HCT116 (cell line): ENCODE measurements around the gene ARF1. TPM values are rescaled to one million over a fixed set of nuclear protein-coding genes. Genes with fewer than 3 reads are reported as not detected.

ENCODE experiments used
- ATAC-seq: fragments of 200-7000 bp; cut with Tn5 transposase; 2 replicates; pipeline ENCODE4 v1.9.1; 2020; ENCODE audit warnings: mild to moderate bottlenecking, moderate library complexity
- BruUV-seq: library from RNA; stranded (reverse); fragments of 400-500 nt; replicated peaks from 2 replicates; lab custom pipeline; 2021; lab: Mats Ljungman, UMichigan
- CTCF ChIA-PET: fragments of 300-600 bp; sonication (Branson Sonifier 250); formaldehyde crosslinking; loops from one replicate; lab custom pipeline; 2021; ENCODE audit warnings: antibody characterized with exemption; lab: Charles Lee
- POLR2A ChIA-PET: fragments of 300-600, 350-600 bp; sonication (Branson Sonifier 250); formaldehyde crosslinking; loops from one replicate; lab custom pipeline; 2021; ENCODE audit warnings: antibody characterized with exemption; lab: Charles Lee
- RAD21 ChIA-PET, 2 experiments: fragments of 300-600 bp; sonication (Branson Sonifier 250); formaldehyde crosslinking; loops; one replicate each; lab custom pipeline; 2023; ENCODE audit warnings: low total read pairs in 2 of 2; ENCODE audit not compliant: uncharacterized antibody in 2 of 2, unreplicated experiment in 2 of 2, low non-redundant PET in 1 of 2; lab: Charles Lee
- DNase-seq: peaks from one replicate; pipeline ENCODE4 v3.0.0-alpha.2; 2010; ENCODE audit warnings: low read depth, low spot score
- H2AFZ ChIP-seq: fragments of 200-600 bp; shearing (Covaris generic), sonication (generic); 2 replicates; pipeline ENCODE4 v1.6.1; 2017; ENCODE audit warnings: low read depth, mixed run types, mixed read lengths, antibody characterized with exemption, low read length; ENCODE audit not compliant: poor library complexity, severe bottlenecking
- H3K27ac ChIP-seq: 2 replicates; pipeline ENCODE4 v1.5.1; 2012; ENCODE audit warnings: low read depth, low read length
- H3K27me3 ChIP-seq: fragments of 200-600 bp; sonication (generic); 2 replicates; pipeline ENCODE4 v1.6.1; 2016; ENCODE audit warnings: mixed run types, low read length, mixed read lengths; ENCODE audit not compliant: insufficient read depth
- H3K36me3 ChIP-seq, 2 experiments: fragments of 200-500 bp in 1 of 2; fragments of 200-600 bp in 1 of 2; sonication (Bioruptor generic) in 1 of 2; sonication (generic) in 1 of 2; 2 replicates each; pipeline versions ENCODE4 v1.5.1 to v1.6.1; 2014 to 2016; ENCODE audit warnings: low read length in 2 of 2, inconsistent platforms in 1 of 2, mixed read lengths in 1 of 2, mixed run types in 1 of 2; ENCODE audit not compliant: insufficient read depth in 2 of 2, control insufficient read depth in 1 of 2
- H3K4me1 ChIP-seq, 2 experiments: fragments of 200-600 bp in 1 of 2; sonication (generic) in 1 of 2; 2 replicates each; pipeline versions ENCODE4 v1.5.1 to v1.6.1; 2012 to 2017; ENCODE audit warnings: low read length in 2 of 2, inconsistent platforms in 1 of 2, mild to moderate bottlenecking in 1 of 2, mixed read lengths in 1 of 2, mixed run types in 1 of 2, moderate library complexity in 1 of 2; ENCODE audit not compliant: insufficient read depth in 2 of 2, control insufficient read depth in 1 of 2
- H3K4me2 ChIP-seq: fragments of 200-600 bp; sonication (generic); 2 replicates; pipeline ENCODE4 v1.6.1; 2017; ENCODE audit warnings: mixed run types, low read length, mixed read lengths
- H3K4me3 ChIP-seq, 2 experiments: fragments of 200-600 bp in 1 of 2; sonication (generic) in 1 of 2; replicated peaks in 1 of 2; 2 replicates each; pipeline ENCODE4 v1.5.1; 2011 to 2016; ENCODE audit warnings: low read length in 2 of 2, control low read depth in 1 of 2, low read depth in 1 of 2, mild to moderate bottlenecking in 1 of 2, mixed read lengths in 1 of 2, mixed run types in 1 of 2
- H3K79me2 ChIP-seq: fragments of 200-600 bp; sonication (generic); 2 replicates; pipeline ENCODE4 v1.6.1; 2017; ENCODE audit warnings: mild to moderate bottlenecking, mixed run types, low read length, moderate library complexity, mixed read lengths; ENCODE audit not compliant: insufficient read depth
- H3K9ac ChIP-seq: fragments of 200-600 bp; sonication (generic); 2 replicates; pipeline ENCODE4 v1.6.1; 2016; ENCODE audit warnings: low read length, mixed read lengths
- H3K9me2 ChIP-seq: fragments of 200-600 bp; sonication (generic), shearing (Covaris generic); 2 replicates; pipeline ENCODE4 v1.6.1; 2017; ENCODE audit warnings: mixed run types, mild to moderate bottlenecking, moderate library complexity; ENCODE audit not compliant: insufficient read depth
- H3K9me3 ChIP-seq, 2 experiments: fragments of 200-500 bp in 1 of 2; fragments of 200-600 bp in 1 of 2; sonication (Bioruptor generic) in 1 of 2; sonication (generic) in 1 of 2; 2 replicates each; pipeline ENCODE4 v1.6.1; 2014 to 2017; ENCODE audit warnings: low read length in 2 of 2, mixed read lengths in 2 of 2, inconsistent platforms in 1 of 2, low read depth in 1 of 2, mild to moderate bottlenecking in 1 of 2, mixed run types in 1 of 2, moderate library complexity in 1 of 2; ENCODE audit not compliant: control insufficient read depth in 1 of 2, insufficient read depth in 1 of 2
- H4K20me1 ChIP-seq: fragments of 200-600 bp; sonication (generic), shearing (Covaris generic); 2 replicates; pipeline ENCODE4 v1.6.1; 2017; ENCODE audit warnings: mixed run types, mild to moderate bottlenecking, moderate library complexity; ENCODE audit not compliant: insufficient read depth
- CBX3 ChIP-seq: IDR thresholded peaks from 2 replicates; pipeline ENCODE4 v1.6.1; 2012; ENCODE audit warnings: low read depth
- CEBPB ChIP-seq: IDR thresholded peaks from 2 replicates; pipeline ENCODE4 v1.6.1; 2012; ENCODE audit warnings: low read depth
- CTCF ChIP-seq, 3 experiments: fragments of 200-600 bp in 1 of 3; sonication (generic) in 1 of 3; IDR thresholded peaks in 2 of 3; conservative IDR thresholded peaks in 1 of 3; 2 replicates each; pipeline ENCODE4 v1.5.1; 2012 to 2017; ENCODE audit warnings: low read depth in 2 of 3, low read length in 2 of 3, antibody characterized with exemption in 1 of 3, borderline replicate concordance in 1 of 3, control low read depth in 1 of 3, mild to moderate bottlenecking in 1 of 3, mixed read lengths in 1 of 3, mixed run types in 1 of 3, moderate library complexity in 1 of 3; ENCODE audit not compliant: insufficient read depth in 1 of 3
- EGR1 ChIP-seq: IDR thresholded peaks from 2 replicates; pipeline ENCODE4 v1.6.1; 2012; ENCODE audit warnings: low read depth
- ELF1 ChIP-seq: IDR thresholded peaks from 2 replicates; pipeline ENCODE4 v1.6.1; 2012; ENCODE audit warnings: low read depth, borderline replicate concordance
- EZH2 ChIP-seq: fragments of 200-600 bp; sonication (generic); IDR thresholded peaks from 2 replicates; pipeline ENCODE4 v1.6.1; 2017; ENCODE audit warnings: antibody characterized with exemption, mixed run types
- EZH2phosphoT487 ChIP-seq: fragments of 200-600 bp; IDR thresholded peaks from 2 replicates; pipeline ENCODE4 v1.6.1; 2018; ENCODE audit warnings: antibody characterized with exemption, borderline replicate concordance
- JUND ChIP-seq: IDR thresholded peaks from 2 replicates; pipeline ENCODE4 v1.6.1; 2012
- MAX ChIP-seq: IDR thresholded peaks from 2 replicates; pipeline ENCODE4 v1.6.1; 2012
- POLR2AphosphoS5 ChIP-seq: IDR thresholded peaks from 2 replicates; pipeline ENCODE4 v1.6.1; 2011; ENCODE audit warnings: mild to moderate bottlenecking, low read depth, low read length, moderate library complexity
- RAD21 ChIP-seq: IDR thresholded peaks from 2 replicates; pipeline ENCODE4 v1.6.1; 2012; ENCODE audit warnings: low read depth, mild to moderate bottlenecking
- SP1 ChIP-seq: IDR thresholded peaks from 2 replicates; pipeline ENCODE4 v1.6.1; 2012; ENCODE audit warnings: low read depth
- TCF7L2 ChIP-seq: IDR thresholded peaks from 2 replicates; pipeline ENCODE4 v1.7.0; 2011; ENCODE audit warnings: borderline replicate concordance, inconsistent platforms; ENCODE audit not compliant: insufficient read depth, insufficient read length; ENCODE audit errors: extremely low read depth
- ZBTB33 ChIP-seq: IDR thresholded peaks from 2 replicates; pipeline ENCODE4 v1.6.1; 2011; ENCODE audit warnings: mild to moderate bottlenecking, low read length, moderate library complexity; ENCODE audit not compliant: insufficient replicate concordance; ENCODE audit errors: extremely low read depth
- ZFX ChIP-seq: fragments of 450-650 bp; IDR thresholded peaks from 2 replicates; pipeline ENCODE4 v1.6.1; 2017
- ZNF274 ChIP-seq: fragments of 200-500 bp; sonication (Bioruptor generic); IDR thresholded peaks from 2 replicates; pipeline ENCODE4 v1.6.1; 2014; ENCODE audit warnings: mild to moderate bottlenecking, low read depth, low read length, inconsistent platforms
- intact Hi-C: fragments of 100-400 bp; cut with micrococcal nuclease; formaldehyde crosslinking; loops from 2 replicates; pipeline ENCODE4 v1.10.0; 2022
- total RNA-seq: library from RNA; stranded (reverse); gene quantifications from one replicate; pipeline ENCODE4 v1.2.1, GENCODE V29; 2021; ENCODE audit not compliant: unreplicated experiment

ARF1 gene
- total RNA-seq, 1 experiment from 2014 or later, result 394 TPM

- no peak for TF ChIP-seq ZNF274
- TF ChIP-seq JUND, result no peak
Observed at GRCh38 chr1:228061411-228062084, 21.0 kb upstream of the ARF1 start (continued).

DNA sequence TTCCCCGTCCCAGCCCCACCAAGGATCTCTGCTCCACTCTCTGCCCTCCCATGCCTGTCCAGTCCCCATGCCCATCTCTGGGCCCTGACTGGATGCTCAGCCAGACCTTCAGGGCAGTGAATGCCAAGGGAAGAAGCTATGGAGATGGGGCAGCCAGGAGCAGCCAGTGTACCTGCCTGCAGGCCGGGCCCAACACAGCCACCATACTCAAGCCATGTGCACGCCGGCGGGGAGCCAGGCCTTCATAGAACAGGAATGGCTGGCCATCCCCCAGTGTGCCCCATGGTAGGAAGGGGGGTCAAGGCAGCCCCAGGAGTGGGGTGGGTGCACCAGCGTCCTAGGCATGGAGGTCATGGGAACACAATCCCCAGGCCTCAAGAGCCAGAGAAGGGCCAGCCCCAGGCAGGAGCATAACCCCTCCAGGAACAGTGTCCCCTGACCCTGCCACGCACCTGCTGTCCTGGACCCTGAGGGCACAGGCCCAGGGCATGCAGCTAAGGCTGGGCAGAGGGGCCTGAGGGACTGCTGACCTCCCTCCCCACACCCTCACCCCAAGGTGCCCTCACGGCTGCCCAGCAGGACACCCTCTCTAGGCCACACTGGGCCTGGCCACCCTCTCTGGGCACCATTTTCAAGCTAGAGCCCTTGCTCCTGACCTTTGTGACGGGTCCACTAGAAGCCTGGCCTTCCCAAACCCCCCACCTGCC, 20.3 kb upstream of the ARF1 start:
- no peak overlapping the region for H3K4me2 ChIP-seq
- H3K36me3 ChIP-seq, result no peaks in the 10 kb centered on the region
- peaks cover 0 to 12% of the 10 kb centered on the region in 2 experiments; a peak in 2 of 4 replicates for H3K4me1 ChIP-seq
- RAD21 ChIA-PET, result no interaction called here
- H3K79me2 ChIP-seq, result no peaks in the 10 kb centered on the region
- no peak overlapping the region for H2AFZ ChIP-seq
- no peaks in the 10 kb centered on the region for H3K9me3 ChIP-seq
- ATAC-seq (no peak), DNase-seq (no peak)
- intact Hi-C loops, result no loop called here
- CTCF ChIA-PET, result no interaction called here
- no peak overlapping the region for H3K4me3 ChIP-seq
- POLR2A ChIA-PET, result no interaction called here
- 0 out of 2 replicates have a peak, but pooled peaks cover 6% of the 10 kb centered on the region for H3K27me3 ChIP-seq
- no peak overlapping the region for H3K9ac ChIP-seq
- H4K20me1 ChIP-seq, result no peaks in the 10 kb centered on the region
- no TSS peak for BruUV-seq
- H3K9me2 ChIP-seq, result no peaks in the 10 kb centered on the region
- TF ChIP-seq EZH2 (no peak), EZH2phosphoT487 (no peak), ZBTB33 (no peak), CBX3 (no peak), EGR1 (no peak), CTCF (IDR thresholded peaks at IDR 0.05 in 2 of 3, conservative IDR thresholded peaks at IDR 0.05 in 1 of 3; ENCODE audit: borderline replicate concordance in 1 of 3, insufficient read depth in 1 of 3, low read depth in 2 of 3, low read length in 2 of 3) (no peak), CEBPB (no peak), TCF7L2 (no peak), POLR2AphosphoS5 (no peak), MAX (no peak), ZNF274 (no peak), RAD21 (no peak), ZFX (no peak), ELF1 (no peak), SP1 (no peak)
- TF ChIP-seq, all 23 proteins: peak for 0
- no peak overlapping the region for H3K27ac ChIP-seq
